ENCODE results near the gene SMYD3.
A peak's percentile ranks its signal among the peaks of the same experiment; 100 is the strongest.
"Not testable (repeated sequence)": the region's sequence is repeated elsewhere in the genome, so short reads cannot be mapped to it uniquely, and the experiment has no call there.

SMYD3 gene

DNA sequence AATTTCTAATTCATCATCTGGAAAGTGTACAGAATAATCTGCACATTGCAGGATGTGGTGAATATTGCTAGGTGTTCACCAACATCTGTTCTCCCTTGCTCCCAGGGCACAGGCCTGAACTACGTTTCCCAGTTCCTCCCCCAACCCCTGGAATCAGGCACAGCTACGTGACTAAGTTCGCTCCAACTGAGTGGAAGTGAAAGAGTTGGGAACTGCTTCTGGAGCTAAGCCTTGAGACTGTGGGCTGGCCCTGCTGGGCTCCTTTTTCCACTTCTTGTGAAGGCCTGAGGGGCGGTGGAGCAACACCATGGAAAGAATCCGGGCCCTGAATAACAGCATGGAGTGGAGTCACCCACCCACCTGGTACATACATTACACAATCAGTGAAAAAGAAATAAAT, 534.6 kb downstream of the SMYD3 start:
- H3K4me3 ChIP-seq (ENCODE audit: low read depth, low read length): no peak overlapping the region
- no peak for DNase-seq (ENCODE audit: low read depth)

DNA sequence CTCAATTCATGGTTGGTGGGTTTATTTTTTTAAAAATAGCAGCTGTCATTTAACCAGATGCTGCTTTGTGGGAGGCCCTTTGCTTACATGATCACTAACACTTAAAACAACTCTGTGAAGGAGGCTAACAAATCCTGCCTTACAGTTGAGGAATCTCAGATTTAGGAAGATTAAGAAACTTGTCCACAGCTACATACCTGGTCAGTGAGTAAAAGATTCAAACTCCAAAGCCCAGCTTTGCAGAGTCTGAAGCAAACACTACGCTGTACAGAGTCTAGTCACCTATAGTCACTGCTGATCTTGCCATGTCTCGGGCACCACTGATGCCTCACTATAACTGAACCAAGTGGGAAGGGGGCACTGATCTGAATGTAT, 535.4 kb downstream of the SMYD3 start:
- no peak for DNase-seq (ENCODE audit: low read depth)
- no peak overlapping the region for H3K4me3 ChIP-seq (ENCODE audit: low read depth, low read length)

DNA sequence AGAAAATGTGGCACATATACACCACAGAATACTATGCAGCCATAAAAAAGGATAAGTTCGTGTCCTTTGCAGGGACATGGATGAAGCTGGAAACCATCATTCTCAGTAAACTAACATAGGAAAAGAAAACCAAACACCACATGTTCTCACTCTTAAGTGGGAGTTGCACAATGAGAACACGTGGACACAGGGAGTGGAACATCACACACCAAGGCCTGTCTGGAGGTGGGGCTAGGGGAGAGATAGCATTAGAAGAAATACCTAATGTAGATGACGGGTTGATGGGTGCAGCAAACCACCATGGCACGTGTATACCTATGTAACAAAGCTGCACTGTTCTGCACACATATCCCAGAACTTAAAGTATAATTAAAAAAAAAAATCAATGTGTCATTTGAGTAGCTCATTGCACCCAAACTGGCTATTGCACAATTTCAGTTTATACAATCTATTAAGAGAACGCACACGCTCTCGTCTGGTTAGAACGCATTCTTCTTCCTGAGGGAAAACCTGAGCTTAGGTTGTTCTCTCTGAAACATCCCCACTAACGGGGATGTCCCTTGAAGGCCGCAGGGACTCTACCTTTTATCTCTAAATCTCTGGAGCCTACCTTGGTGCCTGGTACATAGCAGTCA, 535.9 kb downstream of the SMYD3 start:
- not testable (repeated sequence) for DNase-seq (ENCODE audit: low read depth); H3K4me3 ChIP-seq (ENCODE audit: low read depth, low read length)

DNA sequence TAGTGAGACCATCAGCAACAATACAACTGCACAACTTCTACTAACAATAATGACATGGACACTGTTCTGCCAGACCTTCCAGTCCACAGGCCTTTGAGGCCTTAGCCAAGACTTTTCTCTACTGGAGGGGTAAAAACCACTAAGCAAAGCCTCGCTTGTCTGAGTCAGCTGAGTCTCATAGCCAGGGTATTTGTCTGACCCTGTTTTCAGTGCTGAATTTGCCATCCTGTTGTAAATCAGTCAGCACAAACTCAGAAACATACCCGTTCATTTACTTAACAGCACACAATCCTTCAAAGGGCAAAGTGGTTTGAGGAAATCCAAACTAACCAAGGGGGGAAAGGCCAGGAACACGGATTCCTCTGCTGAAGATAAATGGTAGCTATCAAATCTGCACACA, 537.8 kb downstream of the SMYD3 start:
- DNase-seq (ENCODE audit: low read depth): peak; percentile 95
- H3K4me3 ChIP-seq (ENCODE audit: low read depth, low read length): no peak overlapping the region

DNA sequence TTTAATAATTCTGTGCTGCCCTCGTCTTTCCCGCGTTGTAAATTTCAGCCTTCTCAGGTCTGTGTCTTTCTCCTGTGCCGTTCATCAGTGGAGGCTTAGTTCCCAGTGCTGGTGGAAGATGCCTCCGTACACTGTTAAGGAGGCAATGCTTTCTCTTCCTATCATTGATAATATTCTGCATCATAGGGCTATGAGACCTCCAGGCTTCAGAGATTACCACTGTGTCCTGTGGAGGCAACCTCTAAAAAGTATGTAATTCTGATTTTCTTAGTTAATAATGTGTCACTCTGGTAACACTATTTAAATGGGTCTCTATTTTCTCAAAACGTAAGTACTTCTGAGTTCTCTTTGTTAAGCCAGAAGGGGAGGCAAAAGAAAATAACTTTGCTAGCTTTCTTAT, 538.3 kb downstream of the SMYD3 start:
- DNase-seq (ENCODE audit: low read depth): no peak

DNA sequence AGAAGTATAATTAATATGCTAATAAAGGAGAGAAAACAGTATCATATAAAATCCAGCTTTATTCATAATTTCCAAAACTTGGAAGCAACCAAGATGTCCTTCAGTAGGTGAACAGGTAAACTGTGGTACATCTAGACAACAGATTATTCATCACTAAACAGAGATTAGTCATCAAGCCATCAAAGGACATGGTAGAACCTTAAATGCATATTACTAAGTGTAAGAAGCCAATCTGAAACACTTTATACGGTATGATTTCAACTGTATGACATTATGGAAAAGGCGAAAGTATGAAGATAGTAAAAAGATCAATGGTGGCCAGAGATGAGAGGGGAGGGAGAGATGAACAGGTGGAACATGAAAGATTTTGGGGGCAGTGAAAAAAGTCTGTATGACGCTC, 541.7 kb downstream of the SMYD3 start:
- H3K4me3 ChIP-seq (ENCODE audit: low read depth, low read length): no peak overlapping the region

More for the DNA sequence above, 538.3 kb downstream of the SMYD3 start:
- H3K4me3 ChIP-seq (ENCODE audit: low read depth, low read length): no peak overlapping the region

DNA sequence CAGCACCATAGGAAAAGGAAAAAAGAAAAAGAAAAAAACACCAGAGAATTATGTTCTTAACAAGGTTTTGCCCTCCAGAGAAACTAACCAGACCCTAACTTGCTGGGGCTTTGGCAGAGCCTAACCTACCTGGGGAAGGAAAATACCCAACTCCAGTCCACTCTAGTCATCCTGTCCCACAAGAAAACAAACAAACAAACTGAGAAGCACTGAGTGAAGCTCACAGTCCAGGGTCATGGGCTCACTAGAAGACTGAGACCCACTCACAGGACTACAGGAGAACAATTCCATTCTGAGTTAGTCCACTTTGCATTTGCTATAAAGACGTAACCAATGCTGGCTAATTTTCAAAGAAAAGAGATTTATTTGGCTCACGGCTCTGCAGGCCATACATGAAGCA, 543.4 kb downstream of the SMYD3 start:
- H3K4me3 ChIP-seq (ENCODE audit: low read depth, low read length): no peak overlapping the region
- no peak for DNase-seq (ENCODE audit: low read depth)

More for the DNA sequence above, 541.7 kb downstream of the SMYD3 start:
- no peak for DNase-seq (ENCODE audit: low read depth)

DNA sequence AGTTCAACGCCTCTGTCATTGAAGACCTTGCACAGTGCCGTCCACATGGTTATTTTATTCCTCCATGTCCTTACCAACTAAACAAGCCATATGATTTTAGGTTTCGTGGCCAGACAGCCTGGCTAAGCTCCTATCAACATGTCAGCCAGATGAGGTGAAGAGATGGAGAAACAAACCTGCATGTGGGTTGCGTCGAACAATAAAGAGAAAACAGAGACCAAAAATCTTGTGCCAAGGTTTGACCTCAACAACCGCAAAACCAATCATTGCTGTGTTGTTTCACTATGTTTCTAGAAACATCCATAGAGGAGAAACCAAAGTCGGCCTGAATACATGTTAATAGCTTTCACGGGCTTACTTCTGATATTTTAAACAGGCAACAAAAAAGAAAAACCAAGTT, 544.6 kb downstream of the SMYD3 start:
- no peak for DNase-seq (ENCODE audit: low read depth)
- no peak overlapping the region for H3K4me3 ChIP-seq (ENCODE audit: low read depth, low read length)

DNA sequence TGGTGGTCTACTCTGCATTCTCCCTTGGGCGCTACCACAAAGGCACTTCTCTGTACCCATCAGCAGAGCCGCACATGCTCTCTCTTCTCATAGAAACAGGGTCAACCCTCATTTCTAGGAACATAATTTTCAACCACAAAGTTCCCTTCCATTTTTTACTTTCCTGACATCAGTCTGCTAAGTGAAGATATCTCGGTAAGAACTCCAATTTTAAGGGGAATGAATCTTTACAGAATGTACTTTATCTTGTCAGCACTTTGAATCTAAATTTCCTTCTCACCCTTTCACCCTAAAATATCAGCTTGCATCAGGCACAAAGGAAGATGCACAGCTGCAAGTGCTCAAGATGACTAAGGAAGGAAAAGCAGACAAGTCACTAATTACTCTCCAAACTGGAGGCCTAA, 545.9 kb downstream of the SMYD3 start:
- DNase-seq (ENCODE audit: low read depth): no peak
- no peak overlapping the region for H3K4me3 ChIP-seq (ENCODE audit: low read depth, low read length)

DNA sequence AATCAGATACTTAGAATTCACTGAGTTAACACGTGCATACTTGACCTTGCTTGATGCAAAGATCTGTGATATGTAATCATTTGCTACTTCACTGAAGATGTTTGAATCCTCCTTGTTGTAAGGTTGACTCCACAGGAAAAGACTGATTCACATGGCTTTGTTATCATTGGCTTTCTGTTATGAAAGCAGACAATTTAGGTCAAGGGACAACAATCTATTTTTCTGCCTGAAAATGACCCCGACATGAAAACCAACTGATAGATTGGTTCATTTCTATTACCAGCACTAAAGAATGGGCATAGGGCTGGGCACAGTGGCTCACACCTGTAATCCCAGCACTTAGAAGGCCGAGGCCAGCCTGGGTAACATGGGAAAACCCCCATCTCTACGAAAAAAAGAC, 546.9 kb downstream of the SMYD3 start:
- H3K4me3 ChIP-seq (ENCODE audit: low read depth, low read length): no peak overlapping the region
- no peak for DNase-seq (ENCODE audit: low read depth)

DNA sequence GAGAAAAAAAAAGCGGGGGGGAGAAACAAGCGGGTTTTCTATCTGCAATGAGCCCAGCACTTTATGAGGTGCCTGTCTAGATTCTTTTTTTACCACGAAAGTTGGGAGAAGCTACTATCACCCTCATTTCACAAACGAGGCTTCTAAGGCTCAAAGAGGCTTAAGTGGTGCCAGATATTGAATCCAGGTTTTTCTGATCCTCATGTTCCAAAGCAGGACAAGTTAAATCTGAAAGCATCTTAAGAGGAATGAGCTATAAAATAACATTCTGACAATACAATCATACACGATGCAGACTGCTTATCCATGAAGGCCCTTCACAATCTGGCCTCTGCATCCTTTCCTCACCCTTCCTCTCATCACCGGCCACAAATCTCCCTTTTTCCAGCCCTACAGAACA, 549.1 kb downstream of the SMYD3 start:
- DNase-seq (ENCODE audit: low read depth): no peak
- H3K4me3 ChIP-seq (ENCODE audit: low read depth, low read length): no peak overlapping the region

DNA sequence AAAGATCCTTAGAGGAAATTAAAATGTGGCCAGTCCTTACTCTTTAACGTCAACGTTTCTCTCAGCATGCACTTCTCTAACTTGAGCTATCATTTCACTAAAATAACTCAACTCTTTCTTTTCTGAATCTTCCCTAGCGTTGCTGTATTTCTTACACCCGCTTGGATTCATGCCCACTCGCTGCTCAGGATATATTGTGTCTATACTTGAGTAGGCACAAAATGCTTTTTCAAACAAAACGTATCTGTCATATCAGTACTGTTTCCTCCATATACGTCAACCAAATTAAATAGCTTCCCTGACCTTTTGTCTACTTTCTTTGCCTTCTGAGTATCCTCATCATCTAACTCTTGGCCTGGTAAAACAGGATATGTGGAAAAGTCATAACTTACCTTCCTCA, 549.7 kb downstream of the SMYD3 start:
- no peak overlapping the region for H3K4me3 ChIP-seq (ENCODE audit: low read depth, low read length)
- DNase-seq (ENCODE audit: low read depth): no peak

DNA sequence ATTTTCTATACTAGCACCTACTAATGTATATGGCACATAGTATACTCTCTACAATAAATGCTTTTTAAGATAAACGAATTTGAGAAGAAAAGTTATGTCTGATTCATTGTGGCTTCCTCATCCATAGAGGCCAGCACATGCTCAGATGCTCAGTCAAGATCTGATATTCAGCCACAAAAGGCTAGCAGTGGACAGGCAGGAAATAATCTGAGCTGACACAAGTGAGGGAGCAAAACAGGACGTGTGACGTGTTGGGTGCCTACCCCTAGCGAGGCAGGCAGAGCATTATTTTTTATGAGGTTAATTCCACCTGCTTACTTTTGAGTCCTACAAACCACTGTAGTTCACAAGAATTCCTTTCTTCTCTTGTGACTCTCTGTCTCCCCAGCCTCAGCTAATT, 550.9 kb downstream of the SMYD3 start:
- DNase-seq (ENCODE audit: low read depth): no peak
- no peak overlapping the region for H3K4me3 ChIP-seq (ENCODE audit: low read depth, low read length)

DNA sequence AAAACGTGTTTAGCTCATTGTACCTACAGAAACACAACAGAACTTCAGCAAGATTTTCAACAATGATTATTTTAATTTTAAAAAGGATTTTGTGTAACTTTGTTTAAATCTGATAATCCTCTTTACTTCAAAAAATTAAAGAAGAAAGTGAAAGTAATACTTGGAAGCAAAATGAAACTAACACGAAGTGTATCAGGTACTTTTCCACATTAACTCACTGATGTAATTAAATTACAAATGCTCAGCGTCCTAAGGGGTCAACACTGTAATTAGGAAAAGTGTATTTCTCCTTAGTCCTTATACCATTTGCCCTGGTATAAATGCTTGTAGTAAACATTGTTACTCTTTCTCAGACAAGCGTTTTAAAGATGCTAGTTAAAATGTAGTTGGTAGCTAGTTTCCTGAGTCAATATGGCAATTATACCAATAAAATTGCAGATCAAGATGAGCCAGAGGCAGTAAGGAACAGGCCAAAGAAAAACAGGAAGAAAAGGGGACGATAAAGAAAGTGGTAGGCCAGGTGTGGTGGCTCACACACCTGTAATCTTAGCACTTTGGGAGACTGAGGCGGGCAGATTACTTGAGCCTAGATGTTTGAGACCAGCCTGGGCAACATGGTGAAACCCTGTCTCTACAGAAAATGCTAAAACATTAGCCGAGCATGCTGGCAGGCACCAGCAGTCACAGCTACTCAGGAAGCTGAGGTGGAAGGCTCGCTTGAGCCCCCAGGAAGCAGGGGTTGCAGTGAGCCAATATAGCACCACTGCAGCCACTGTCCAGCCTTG, 553.0 kb downstream of the SMYD3 start:
- no peak for DNase-seq (ENCODE audit: low read depth)
- H3K4me3 ChIP-seq (ENCODE audit: low read depth, low read length): no peak overlapping the region

DNA sequence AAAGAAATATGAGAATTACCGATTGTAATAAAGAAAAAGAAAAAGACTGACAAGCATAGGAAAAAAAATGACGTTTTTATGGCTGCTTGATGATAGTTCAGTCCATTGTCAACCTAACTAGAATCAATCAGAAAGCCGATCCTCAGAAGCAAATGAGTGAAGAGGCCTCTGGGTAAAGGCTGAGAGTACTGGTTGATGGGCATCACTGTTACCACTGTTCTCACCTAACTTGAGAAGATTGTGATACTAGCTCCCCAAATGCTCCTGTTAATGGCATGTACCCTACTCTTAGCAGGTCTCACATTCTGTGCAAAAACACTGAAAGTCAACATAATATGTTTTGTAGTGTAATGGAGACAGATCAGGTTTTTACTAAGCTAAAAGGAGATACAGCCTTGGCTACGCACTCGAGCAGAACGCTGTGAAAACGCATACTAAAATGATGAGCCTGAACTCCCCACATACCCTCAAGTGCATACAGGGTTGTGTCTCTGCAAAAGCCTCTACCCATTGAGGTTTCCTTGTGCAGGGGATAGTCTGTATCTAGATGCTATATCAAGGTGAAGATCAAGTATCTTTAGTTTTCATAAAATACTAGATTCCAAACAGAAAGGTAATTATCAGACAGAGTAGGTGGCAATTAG, 554.6 kb downstream of the SMYD3 start:
- H3K4me3 ChIP-seq (ENCODE audit: low read depth, low read length): no peak overlapping the region
- DNase-seq (ENCODE audit: low read depth): no peak

DNA sequence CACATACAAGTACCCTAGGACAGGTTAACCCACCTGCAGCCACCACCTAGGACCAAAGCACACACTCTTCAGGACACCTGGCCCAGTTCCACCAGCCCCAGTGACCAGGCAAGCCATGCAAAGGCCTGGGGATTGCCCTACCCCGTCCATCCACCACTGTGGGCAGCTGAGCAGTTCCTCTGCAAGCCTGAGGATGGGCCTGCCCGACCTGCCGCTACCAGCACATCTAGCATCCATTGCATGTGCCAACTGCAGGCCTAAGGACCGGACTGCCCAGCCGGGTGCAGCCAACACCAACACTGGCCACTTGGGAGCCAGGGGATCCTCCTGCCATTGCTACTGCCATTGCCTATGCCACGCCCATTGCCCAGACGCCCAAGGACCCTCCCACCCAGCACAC, 558.3 kb downstream of the SMYD3 start:
- DNase-seq (ENCODE audit: low read depth): no peak
- H3K4me3 ChIP-seq (ENCODE audit: low read depth, low read length): no peak overlapping the region

DNA sequence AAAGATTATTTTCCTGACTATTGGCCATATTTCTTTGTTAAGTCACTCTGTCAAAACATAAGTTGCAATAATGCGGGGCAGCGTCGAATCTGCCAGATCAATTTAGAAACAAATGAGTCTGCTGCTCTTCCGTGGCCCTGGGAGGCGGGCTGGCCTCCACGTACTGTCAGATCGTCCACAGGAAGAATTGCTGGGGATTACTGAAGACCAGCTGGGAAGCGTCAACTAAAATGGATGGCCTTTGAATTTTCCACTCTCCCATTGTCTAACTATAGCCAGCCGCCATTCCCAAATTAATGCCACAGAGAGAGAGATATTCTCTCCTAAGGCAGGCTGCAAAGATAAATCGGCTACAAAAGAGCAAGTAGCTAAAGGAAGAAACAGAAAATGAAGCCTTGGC, 560.2 kb downstream of the SMYD3 start:
- DNase-seq (ENCODE audit: low read depth): no peak
- no peak overlapping the region for H3K4me3 ChIP-seq (ENCODE audit: low read depth, low read length)

DNA sequence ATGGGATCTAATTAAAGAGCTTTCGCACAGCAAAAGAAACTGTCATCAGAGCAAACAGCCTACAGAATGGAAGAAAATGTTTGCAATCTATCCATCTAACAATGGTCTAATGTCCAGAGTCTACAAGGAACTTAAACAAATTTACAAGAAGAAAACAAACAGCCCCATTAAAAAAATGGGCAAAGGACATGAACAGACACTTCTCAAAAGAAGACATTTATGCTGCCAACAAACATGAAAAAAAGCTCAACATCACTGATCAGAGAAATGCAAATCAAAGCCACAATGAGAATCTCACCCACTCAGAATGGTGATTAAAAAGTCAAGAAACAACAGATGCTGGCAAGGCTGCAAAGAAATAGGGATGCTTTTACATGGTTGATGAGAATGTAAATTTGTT, 561.9 kb downstream of the SMYD3 start:
- not testable (repeated sequence) for DNase-seq (ENCODE audit: low read depth); H3K4me3 ChIP-seq (ENCODE audit: low read depth, low read length)

DNA sequence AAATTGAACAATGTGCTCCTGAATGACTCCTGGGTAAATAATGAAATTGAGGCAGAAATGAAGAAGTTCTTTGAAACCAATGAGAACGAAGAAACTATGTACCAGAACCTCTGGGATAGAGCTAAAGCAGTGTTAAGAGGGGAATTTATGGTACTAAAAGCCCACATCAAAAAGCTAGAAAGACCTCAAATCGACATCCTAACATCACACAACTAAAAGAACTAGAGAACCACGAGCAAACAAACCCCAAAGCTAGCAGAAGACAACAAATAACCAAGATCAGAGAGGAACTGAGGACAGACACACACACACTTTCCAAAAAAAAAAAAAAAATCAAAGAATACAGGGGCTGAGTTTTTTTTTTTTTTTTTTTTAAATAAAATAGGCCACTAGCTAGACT, 564.2 kb downstream of the SMYD3 start:
- no peak overlapping the region for H3K4me3 ChIP-seq (ENCODE audit: low read depth, low read length)
- DNase-seq (ENCODE audit: low read depth): no peak

DNA sequence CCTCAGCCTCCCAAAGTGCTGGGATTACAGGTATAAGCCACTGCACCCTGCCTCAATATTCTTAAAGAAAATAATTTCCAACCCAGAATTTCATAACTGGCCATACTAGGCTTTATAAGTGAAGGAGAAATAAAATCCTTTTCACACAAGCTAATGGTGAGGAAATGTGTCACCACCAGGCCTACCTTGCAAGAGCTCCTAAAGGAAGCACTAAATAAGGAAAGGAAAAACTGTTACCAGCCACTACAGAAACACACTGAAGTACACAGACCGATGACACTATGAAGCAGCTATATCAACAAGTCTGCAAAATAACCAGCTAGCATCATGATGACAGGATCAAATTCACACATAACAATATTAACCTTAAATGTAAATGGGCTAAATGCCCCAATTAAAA, 565.3 kb downstream of the SMYD3 start:
- not testable (repeated sequence) for DNase-seq (ENCODE audit: low read depth); H3K4me3 ChIP-seq (ENCODE audit: low read depth, low read length)

All from skeletal muscle cell (primary cell).